WTC11 (cell line): ENCODE results near the gene GPX2.
"Not testable (repeated sequence)": the region's sequence is repeated elsewhere in the genome, so short reads cannot be mapped to it uniquely, and the experiment has no call there.

Experiments
- ATF1 ChIP-seq: sonication (generic); formaldehyde crosslinking; IDR thresholded peaks from 2 replicates; pipeline ENCODE4 v1.8.1; 2023; ENCODE audit warnings: mild to moderate bottlenecking, moderate library complexity, missing genetic modification reagents
- CBFB ChIP-seq: sonication (generic); formaldehyde crosslinking; IDR thresholded peaks from 2 replicates; pipeline ENCODE4 v1.8.1; 2022; ENCODE audit warnings: mild to moderate bottlenecking, low read depth, missing genetic modification reagents
- CREB1 ChIP-seq: sonication (generic); formaldehyde crosslinking; IDR thresholded peaks from 2 replicates; pipeline ENCODE4 v1.8.0; 2023; ENCODE audit warnings: mild to moderate bottlenecking, missing genetic modification reagents
- FOXP1 ChIP-seq: sonication (generic); formaldehyde crosslinking; IDR thresholded peaks from 2 replicates; pipeline ENCODE4 v1.8.0; 2022; ENCODE audit warnings: missing genetic modification reagents, mild to moderate bottlenecking, moderate library complexity, borderline replicate concordance
- IRF2 ChIP-seq: sonication (generic); formaldehyde crosslinking; IDR thresholded peaks from 2 replicates; pipeline ENCODE4 v1.8.0; 2022; ENCODE audit warnings: low read depth, missing genetic modification reagents, borderline replicate concordance
- MXD4 ChIP-seq: fragments of 250-450 bp; sonication (Bioruptor Pico); IDR thresholded peaks from 2 replicates; pipeline ENCODE4 v1.8.0; 2021; ENCODE audit warnings: mild to moderate bottlenecking, moderate library complexity, borderline replicate concordance
- SMAD3 ChIP-seq: sonication (generic); formaldehyde crosslinking; IDR thresholded peaks from 2 replicates; pipeline ENCODE4 v1.8.0; 2022; ENCODE audit warnings: missing genetic modification reagents, mild to moderate bottlenecking, borderline replicate concordance
- SP1 ChIP-seq: sonication (generic); formaldehyde crosslinking; conservative IDR thresholded peaks from 2 replicates; pipeline ENCODE4 v1.8.1; 2022; ENCODE audit warnings: missing genetic modification reagents
- TP53 ChIP-seq: sonication (generic); formaldehyde crosslinking; IDR thresholded peaks from 2 replicates; pipeline ENCODE4 v1.8.1; 2023; ENCODE audit warnings: mild to moderate bottlenecking, missing genetic modification reagents
- ZNF232 ChIP-seq: sonication (generic); formaldehyde crosslinking; IDR thresholded peaks from 2 replicates; pipeline ENCODE4 v1.8.0; 2022; ENCODE audit warnings: mild to moderate bottlenecking, missing genetic modification reagents
- TF ChIP-seq, protein P1 (sequence below): sonication (generic); formaldehyde crosslinking; IDR thresholded peaks from 2 replicates; pipeline ENCODE4 v1.8.1; 2023; ENCODE audit warnings: mild to moderate bottlenecking, missing genetic modification reagents
- TF ChIP-seq, protein P2 (sequence below): fragments of 200-600 bp; IDR thresholded peaks from 2 replicates; pipeline ENCODE4 v1.8.0; 2022; ENCODE audit warnings: antibody characterized with exemption
- TF ChIP-seq, protein P3 (sequence below): sonication (generic); formaldehyde crosslinking; IDR thresholded peaks from 2 replicates; pipeline ENCODE4 v1.8.0; 2022; ENCODE audit warnings: mild to moderate bottlenecking, missing genetic modification reagents

DNA sequence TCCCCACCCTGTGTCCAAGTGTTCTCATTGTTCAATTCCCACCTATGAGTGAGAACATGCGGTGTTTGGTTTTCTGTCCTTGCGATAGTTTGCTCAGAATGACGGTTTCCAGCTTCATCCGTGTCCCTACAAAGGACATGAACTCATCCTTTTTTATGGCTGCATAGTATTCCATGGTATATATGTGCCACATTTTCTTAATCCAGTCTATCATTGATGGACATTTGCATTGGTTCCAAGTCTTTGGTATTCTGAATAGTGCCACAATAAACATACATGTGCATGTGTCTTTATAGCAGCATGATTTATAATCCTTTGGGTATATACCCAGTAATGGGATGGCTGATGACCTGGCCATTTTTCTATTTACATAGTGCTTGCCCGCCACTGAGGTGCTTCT is 29.1 kb downstream of the GPX2 start:
- TF ChIP-seq, protein P1, sequence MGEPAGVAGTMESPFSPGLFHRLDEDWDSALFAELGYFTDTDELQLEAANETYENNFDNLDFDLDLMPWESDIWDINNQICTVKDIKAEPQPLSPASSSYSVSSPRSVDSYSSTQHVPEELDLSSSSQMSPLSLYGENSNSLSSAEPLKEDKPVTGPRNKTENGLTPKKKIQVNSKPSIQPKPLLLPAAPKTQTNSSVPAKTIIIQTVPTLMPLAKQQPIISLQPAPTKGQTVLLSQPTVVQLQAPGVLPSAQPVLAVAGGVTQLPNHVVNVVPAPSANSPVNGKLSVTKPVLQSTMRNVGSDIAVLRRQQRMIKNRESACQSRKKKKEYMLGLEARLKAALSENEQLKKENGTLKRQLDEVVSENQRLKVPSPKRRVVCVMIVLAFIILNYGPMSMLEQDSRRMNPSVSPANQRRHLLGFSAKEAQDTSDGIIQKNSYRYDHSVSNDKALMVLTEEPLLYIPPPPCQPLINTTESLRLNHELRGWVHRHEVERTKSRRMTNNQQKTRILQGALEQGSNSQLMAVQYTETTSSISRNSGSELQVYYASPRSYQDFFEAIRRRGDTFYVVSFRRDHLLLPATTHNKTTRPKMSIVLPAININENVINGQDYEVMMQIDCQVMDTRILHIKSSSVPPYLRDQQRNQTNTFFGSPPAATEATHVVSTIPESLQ = not testable (repeated sequence)
- TF ChIP-seq CBFB (CRISPR knock-in tag); IRF2 (CRISPR knock-in tag); FOXP1 (CRISPR knock-in tag); SP1 (CRISPR knock-in tag); ATF1 (CRISPR knock-in tag); CREB1 (CRISPR knock-in tag); TP53 (CRISPR knock-in tag); ZNF232; SMAD3 (CRISPR knock-in tag); MXD4 (CRISPR knock-in tag): not testable (repeated sequence)
- TF ChIP-seq, protein P2, sequence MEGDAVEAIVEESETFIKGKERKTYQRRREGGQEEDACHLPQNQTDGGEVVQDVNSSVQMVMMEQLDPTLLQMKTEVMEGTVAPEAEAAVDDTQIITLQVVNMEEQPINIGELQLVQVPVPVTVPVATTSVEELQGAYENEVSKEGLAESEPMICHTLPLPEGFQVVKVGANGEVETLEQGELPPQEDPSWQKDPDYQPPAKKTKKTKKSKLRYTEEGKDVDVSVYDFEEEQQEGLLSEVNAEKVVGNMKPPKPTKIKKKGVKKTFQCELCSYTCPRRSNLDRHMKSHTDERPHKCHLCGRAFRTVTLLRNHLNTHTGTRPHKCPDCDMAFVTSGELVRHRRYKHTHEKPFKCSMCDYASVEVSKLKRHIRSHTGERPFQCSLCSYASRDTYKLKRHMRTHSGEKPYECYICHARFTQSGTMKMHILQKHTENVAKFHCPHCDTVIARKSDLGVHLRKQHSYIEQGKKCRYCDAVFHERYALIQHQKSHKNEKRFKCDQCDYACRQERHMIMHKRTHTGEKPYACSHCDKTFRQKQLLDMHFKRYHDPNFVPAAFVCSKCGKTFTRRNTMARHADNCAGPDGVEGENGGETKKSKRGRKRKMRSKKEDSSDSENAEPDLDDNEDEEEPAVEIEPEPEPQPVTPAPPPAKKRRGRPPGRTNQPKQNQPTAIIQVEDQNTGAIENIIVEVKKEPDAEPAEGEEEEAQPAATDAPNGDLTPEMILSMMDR = not testable (repeated sequence)
- TF ChIP-seq, protein P3, sequence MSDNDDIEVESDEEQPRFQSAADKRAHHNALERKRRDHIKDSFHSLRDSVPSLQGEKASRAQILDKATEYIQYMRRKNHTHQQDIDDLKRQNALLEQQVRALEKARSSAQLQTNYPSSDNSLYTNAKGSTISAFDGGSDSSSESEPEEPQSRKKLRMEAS (CRISPR knock-in tag) = not testable (repeated sequence)
